NT2/D1 (cell line): Measurements from ENCODE around the gene NDE1.

Experiments used
- SUZ12 ChIP-seq: IDR thresholded peaks from 2 replicates; pipeline ENCODE4 v1.6.1; 2011; ENCODE audit not compliant: insufficient read length, insufficient read depth; ENCODE audit errors: extremely low read depth
- YY1 ChIP-seq: IDR thresholded peaks from 2 replicates; pipeline ENCODE4 v1.6.1; 2011; ENCODE audit not compliant: insufficient read length, insufficient read depth

- no peak for TF ChIP-seq YY1
- no peak for TF ChIP-seq SUZ12
Measured at GRCh38 chr16:15610369-15610871, 39.6 kb upstream of the NDE1 start.
